Sigmoid colon (tissue), 4 donors: ENCODE results near the gene ACOX3.

ENCODE experiments used
- EP300 ChIP-seq, 4 donors: sonication (generic); formaldehyde crosslinking; IDR thresholded peaks; one replicate each; pipeline ENCODE4 v1.6.1; 2017; ENCODE audit warnings: antibody characterized with exemption in 4 of 4
- POLR2AphosphoS5 ChIP-seq, 4 donors: sonication (generic); formaldehyde crosslinking; IDR thresholded peaks; one replicate each; pipeline ENCODE4 v1.6.1; 2017; ENCODE audit warnings: antibody characterized with exemption in 4 of 4
- TF ChIP-seq, protein P1 (sequence below), 4 experiments: fragments of 450-650 bp in 3 of 4; fragments of 200-600 bp in 1 of 4; IDR thresholded peaks; one replicate each; pipeline ENCODE4 v1.5.1; 2016 to 2019; ENCODE audit warnings: antibody characterized with exemption in 4 of 4, mild to moderate bottlenecking in 3 of 4, moderate library complexity in 2 of 4

DNA sequence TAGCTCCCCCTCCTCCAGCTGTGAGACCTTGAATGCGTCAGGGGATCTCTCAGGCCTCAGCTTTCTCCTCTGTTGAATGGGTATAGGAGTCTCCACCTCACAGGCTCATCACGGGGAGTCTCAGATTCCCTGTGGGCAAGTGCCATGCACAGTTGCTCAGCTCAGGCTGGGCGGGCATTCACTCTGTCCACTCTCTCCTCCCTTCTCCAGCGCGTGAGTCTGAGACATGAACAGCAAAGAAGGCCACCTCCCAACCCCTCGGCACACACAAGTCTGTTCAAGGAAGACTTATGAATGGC, 111.0 kb downstream of the ACOX3 start:
- TF ChIP-seq, protein P1, sequence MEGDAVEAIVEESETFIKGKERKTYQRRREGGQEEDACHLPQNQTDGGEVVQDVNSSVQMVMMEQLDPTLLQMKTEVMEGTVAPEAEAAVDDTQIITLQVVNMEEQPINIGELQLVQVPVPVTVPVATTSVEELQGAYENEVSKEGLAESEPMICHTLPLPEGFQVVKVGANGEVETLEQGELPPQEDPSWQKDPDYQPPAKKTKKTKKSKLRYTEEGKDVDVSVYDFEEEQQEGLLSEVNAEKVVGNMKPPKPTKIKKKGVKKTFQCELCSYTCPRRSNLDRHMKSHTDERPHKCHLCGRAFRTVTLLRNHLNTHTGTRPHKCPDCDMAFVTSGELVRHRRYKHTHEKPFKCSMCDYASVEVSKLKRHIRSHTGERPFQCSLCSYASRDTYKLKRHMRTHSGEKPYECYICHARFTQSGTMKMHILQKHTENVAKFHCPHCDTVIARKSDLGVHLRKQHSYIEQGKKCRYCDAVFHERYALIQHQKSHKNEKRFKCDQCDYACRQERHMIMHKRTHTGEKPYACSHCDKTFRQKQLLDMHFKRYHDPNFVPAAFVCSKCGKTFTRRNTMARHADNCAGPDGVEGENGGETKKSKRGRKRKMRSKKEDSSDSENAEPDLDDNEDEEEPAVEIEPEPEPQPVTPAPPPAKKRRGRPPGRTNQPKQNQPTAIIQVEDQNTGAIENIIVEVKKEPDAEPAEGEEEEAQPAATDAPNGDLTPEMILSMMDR (IDR thresholded peaks at IDR 0.05) = no peak
- no peak for TF ChIP-seq POLR2AphosphoS5 (IDR thresholded peaks at IDR 0.05)
- TF ChIP-seq EP300 (IDR thresholded peaks at IDR 0.05) = no peak
